Spinal cord (tissue), 10 donors: ENCODE data around the gene ULBP2. TPM values are rescaled to one million over a fixed set of nuclear protein-coding genes. Genes with fewer than 3 reads are reported as not detected.
"Not testable (repeated sequence)": the region's sequence is repeated elsewhere in the genome, so short reads cannot be mapped to it uniquely, and the experiment has no call there.

Source experiments
- DNase-seq, 6 donors: peaks; one replicate each; pipeline versions ENCODE4 v3.0.0 to v3.0.0-alpha.2; 2013 to 2015; ENCODE audit warnings: low spot score in 6 of 6, low read depth in 4 of 6
- H3K27ac ChIP-seq: one replicate; pipeline ENCODE4 v1.5.1; 2013; ENCODE audit warnings: low read depth, low read length, control low read depth
- H3K27me3 ChIP-seq: one replicate; pipeline ENCODE4 v1.6.1; 2013; ENCODE audit warnings: low read length; ENCODE audit not compliant: control insufficient read depth, insufficient read depth
- H3K36me3 ChIP-seq: one replicate; pipeline ENCODE4 v1.6.1; 2013; ENCODE audit warnings: low read length; ENCODE audit not compliant: control insufficient read depth, insufficient read depth
- H3K4me1 ChIP-seq: one replicate; pipeline ENCODE4 v1.6.1; 2013; ENCODE audit warnings: low read length; ENCODE audit not compliant: control insufficient read depth, insufficient read depth
- H3K4me3 ChIP-seq: one replicate; pipeline ENCODE4 v1.5.1; 2013; ENCODE audit warnings: low read depth, low read length, control low read depth
- H3K9me3 ChIP-seq: one replicate; pipeline ENCODE4 v1.6.1; 2013; ENCODE audit warnings: low read length; ENCODE audit not compliant: control insufficient read depth, insufficient read depth
- WGBS: methylation state at CpG from one replicate; pipeline ENCODE4 v1.1.5; 2013; ENCODE audit warnings: missing lambda C conversion rate; ENCODE audit not compliant: insufficient coverage; 5-methylcytosine and 5-hydroxymethylcytosine counted together
- polyA plus RNA-seq, 2 donors: library from polyadenylated mRNA; unstranded; fragments of 120-200 nt; gene quantifications; one replicate each; pipeline ENCODE4 v1.2.1, GENCODE V29; 2013; ENCODE audit not compliant: insufficient read length in 2 of 2
- total RNA-seq, 2 donors: library from RNA; depleted of rRNA in 1 of 2; stranded (reverse); fragments of 120-200 nt in 1 of 2; fragments of >200 nt in 1 of 2; gene quantifications; one replicate each; pipeline versions ENCODE4 v1.2.3 to v1.2.4, GENCODE V29; 2013 to 2014
- donor health status: healthy.

Gene ULBP2
- total and polyA plus RNA-seq, 4 donors: 0.55 to 1.9 (median 1.3) TPM

DNA sequence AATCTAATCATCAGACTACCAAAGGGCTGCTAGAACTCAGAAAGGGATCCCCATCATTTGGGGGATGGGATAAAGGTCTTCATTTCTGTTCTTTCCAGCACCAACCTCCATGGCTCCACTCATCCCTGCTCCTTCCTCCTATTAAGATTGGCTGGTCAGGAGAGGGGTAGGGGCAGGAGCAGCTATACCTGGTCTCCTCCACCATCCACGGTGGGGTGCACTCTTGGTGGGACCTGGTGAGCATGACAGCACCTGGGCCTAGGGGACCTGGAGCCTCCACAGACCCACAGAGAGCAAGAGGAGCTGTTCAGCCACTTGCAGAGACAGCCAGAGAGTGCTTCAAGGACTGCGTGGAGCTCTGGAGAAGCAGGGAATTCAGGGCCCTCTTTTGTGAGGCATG is 6.1 kb upstream of the ULBP2 start:
- Histone ChIP-seq H3K4me3 (no peak overlapping the region), H3K36me3 (no peaks in the 10 kb centered on the region), H3K9me3 (no peaks in the 10 kb centered on the region), H3K27me3 (peaks cover 85% of the 10 kb centered on the region), H3K4me1 (peaks cover 13% of the 10 kb centered on the region), H3K27ac (no peak overlapping the region)
- WGBS: no CpG with 5 or more reads among the region's 2 CpGs
- no peak for DNase-seq

DNA sequence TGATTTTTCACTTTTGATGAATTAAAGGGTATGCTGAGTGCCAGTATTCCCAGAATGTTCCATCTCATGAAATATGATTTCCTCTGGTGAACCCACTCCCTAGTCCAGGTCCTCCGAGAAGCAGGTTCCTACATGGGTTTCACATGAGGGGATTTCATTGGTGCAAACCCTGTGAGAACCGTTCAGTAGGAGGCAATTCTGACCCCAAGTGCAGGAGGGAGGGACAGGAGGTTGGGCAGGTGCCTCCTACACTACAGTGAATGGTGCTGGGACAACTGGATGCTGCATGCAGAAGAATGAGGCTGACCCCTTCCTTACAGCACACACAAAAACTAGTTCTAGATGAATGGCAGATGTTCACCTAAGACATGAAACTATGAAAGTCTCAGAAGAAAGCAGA is 5.1 kb upstream of the ULBP2 start:
- no peak overlapping the region for H3K27ac ChIP-seq
- H3K4me1 ChIP-seq: peaks cover 23% of the 10 kb centered on the region
- DNase-seq: no peak
- peaks cover 86% of the 10 kb centered on the region for H3K27me3 ChIP-seq
- no CpG with 5 or more reads among the region's 2 CpGs for WGBS
- H3K4me3 ChIP-seq: no peak overlapping the region
- H3K9me3 ChIP-seq: no peaks in the 10 kb centered on the region
- H3K36me3 ChIP-seq: no peaks in the 10 kb centered on the region

DNA sequence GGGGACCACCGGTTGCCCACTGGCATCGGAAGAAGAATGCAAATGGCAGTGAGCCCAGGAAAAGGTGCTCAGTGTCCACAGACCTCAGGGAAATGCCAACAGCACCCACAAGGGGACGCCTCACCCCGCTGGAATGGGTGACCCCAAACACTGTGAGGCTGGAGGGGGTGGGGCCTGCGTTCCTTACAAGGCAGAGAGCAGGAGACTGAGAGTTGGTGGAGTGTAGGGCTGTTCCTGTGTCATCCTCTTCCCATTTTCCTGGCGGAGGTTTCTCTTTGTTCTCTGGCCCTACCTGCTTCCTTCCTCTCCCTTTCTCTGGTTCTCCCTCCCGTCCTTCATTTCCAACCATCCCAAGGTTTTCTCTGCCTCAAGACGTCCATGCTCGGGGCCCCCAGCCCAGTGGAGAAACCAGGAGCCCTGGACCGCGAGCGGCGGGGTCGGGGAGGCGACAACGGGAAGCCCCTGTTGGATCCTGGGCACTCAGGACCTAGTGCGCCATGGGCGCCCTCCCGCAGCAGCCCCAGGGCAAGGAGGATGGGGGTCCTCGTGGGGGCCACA is 3.7 kb upstream of the ULBP2 start:
- DNase-seq, H3K27ac ChIP-seq, H3K36me3 ChIP-seq, H3K4me3 ChIP-seq, H3K9me3 ChIP-seq: not testable (repeated sequence)
- under 1% methylated on average over 15 of the region's 20 CpGs for WGBS
- peaks cover 32% of the 10 kb centered on the region for H3K4me1 ChIP-seq
- H3K27me3 ChIP-seq: peaks cover 95% of the 10 kb centered on the region

DNA sequence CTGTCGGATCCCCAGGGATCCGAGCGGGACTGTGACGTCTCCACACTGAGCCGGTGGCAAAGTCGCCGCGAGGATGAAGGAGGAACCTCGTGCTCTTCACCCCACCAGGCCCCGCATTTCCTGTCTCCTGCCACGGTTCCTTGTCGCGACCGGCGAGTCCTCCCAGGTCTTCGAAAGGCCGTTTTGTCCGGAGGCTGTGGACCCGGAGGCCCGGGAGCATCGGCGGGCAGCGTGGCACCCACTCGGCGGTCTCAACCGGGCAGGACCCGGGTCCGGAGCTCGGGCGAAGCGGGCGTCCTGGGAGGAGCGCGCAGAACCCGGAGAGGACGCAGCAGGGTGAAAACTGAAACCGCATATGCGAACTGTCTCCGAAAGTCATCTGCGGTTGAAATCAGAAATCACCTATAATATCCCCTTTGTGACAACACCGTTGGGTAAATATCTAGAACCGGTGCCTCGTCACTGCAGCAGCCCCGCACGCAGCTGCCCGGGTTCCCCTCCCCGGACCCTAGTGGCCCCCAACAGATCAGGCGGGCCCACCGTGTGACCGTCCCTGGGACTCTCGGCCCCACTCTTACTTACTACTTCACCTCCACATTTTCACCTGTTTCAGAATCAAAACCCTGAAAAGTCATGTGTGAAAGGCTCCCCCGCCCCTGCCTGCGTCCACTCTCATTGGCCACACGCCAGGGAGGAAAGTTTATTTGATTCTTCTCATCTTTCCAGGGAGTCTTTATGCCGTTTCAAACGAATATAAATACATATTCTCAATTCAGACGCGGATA is 3.1 kb upstream of the ULBP2 start:
- H3K9me3 ChIP-seq: no peaks in the 10 kb centered on the region
- H3K4me1 ChIP-seq: peaks cover 32% of the 10 kb centered on the region
- H3K27ac ChIP-seq: no peak overlapping the region
- under 1% methylated on average over 54 of the region's 58 CpGs for WGBS
- no peak overlapping the region for H3K4me3 ChIP-seq
- H3K27me3 ChIP-seq: peaks cover 92% of the 10 kb centered on the region
- H3K36me3 ChIP-seq: no peaks in the 10 kb centered on the region
- DNase-seq: peak in 1 of 6 donors; percentile 35

DNA sequence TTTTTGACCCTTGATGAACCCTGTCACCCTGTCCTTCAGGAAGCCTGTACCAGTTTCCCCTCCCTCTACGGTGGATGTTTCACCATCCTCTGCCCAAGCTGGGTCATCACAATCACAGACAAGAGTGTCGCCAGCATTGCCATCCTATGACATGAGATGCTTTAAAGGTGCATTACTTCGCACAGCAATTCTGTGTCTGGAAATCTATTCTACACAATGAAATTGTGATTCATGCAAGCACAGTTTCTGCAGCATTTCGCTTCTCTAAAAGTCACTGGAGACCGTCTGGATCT is 2.5 kb upstream of the ULBP2 start:
- Histone ChIP-seq H3K4me1 (peaks cover 32% of the 10 kb centered on the region), H3K36me3 (no peaks in the 10 kb centered on the region), H3K4me3 (no peak overlapping the region), H3K27ac (no peak overlapping the region), H3K9me3 (no peaks in the 10 kb centered on the region), H3K27me3 (peaks cover 90% of the 10 kb centered on the region)
- 20% methylated on average over 5 of the region's 5 CpGs for WGBS
- peak in 1 of 6 donors; percentile 23 for DNase-seq

DNA sequence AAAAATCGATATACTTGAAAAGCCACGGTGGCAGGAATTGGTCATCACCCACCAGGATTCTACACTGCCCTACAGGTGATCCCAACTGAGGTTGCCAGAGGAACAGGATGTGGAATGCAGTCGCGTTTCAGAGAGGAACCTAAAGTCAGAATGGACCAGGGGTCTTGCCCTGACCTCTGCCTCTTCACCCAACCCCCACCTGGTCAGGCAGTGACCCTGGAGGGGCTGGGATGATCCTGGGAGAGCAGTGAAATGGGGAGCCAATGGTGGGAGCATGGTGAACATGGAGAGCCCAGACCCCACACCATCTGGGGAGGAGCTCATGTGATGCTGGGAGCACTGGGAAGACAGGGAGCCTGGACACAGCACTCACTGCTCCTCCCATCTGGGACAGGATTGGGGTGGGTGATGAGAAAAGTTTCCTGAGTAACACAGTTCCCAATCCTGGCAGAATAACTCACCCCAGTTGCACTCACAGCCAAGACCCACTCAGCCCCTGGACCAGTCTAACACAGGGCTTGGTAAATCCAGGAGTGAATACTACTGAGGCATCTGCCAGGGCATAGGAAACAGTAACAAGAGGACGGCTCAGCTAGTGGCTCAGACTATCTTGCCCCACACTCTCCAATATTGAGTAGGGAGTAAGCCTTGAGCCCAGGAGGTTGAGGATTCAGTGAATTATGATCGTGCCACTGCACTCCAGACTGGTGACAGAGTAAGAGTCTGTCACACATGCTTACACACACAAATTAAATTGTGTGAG is 1.7 kb upstream of the ULBP2 start:
- Histone ChIP-seq H3K27me3 (peaks cover 82% of the 10 kb centered on the region), H3K4me3 (no peak overlapping the region), H3K4me1 (peaks cover 32% of the 10 kb centered on the region), H3K9me3 (no peaks in the 10 kb centered on the region), H3K27ac (no peak overlapping the region), H3K36me3 (no peaks in the 10 kb centered on the region)
- no peak for DNase-seq
- 40% methylated on average over 1 of the region's 6 CpGs for WGBS

DNA sequence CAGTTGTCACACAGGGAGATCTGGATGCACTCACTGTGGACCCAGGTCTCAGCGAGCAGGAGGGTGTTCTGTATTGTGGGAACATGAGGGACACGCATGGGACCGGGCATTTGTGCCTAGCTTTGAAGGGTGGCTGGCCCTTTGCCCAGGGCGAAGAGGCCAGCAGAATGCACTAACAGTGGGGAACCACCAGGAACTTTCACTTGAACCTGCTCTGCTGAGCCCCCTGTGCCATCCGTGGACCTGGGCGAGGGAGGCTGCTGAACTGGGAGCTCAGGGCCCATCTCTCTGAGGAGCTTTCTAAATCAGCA is 1.2 kb upstream of the ULBP2 start:
- H3K27ac ChIP-seq: no peak overlapping the region
- H3K4me3 ChIP-seq: no peak overlapping the region
- H3K36me3 ChIP-seq: no peaks in the 10 kb centered on the region
- 6% methylated on average over 6 of the region's 6 CpGs for WGBS
- peaks cover 32% of the 10 kb centered on the region for H3K4me1 ChIP-seq
- no peaks in the 10 kb centered on the region for H3K9me3 ChIP-seq
- DNase-seq: no peak
- peaks cover 77% of the 10 kb centered on the region for H3K27me3 ChIP-seq

DNA sequence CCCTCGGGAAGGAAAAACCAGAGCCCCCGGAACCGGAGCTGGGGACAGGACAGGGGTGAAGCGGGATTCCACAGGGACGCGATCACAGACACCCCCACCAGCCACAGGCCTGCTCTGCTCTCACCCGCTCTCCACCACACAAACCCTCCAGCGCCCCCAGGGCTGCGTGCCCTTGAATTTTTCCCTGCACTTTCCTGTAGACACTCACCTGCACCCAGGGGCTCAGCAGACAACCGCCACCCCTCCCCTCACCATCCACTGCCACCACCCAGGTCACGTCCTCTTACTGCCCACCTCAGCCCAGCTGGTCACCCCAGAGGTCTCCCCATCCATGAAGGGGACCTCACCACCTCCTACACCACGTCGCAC is 631 bp downstream of the ULBP2 start:
- Histone ChIP-seq H3K27me3 (peaks cover 58% of the 10 kb centered on the region), H3K4me1 (peaks cover 32% of the 10 kb centered on the region), H3K27ac (no peak overlapping the region), H3K36me3 (no peaks in the 10 kb centered on the region), H3K4me3 (peak overlapping the region; percentile 68), H3K9me3 (no peaks in the 10 kb centered on the region)
- 5% methylated on average over 11 of the region's 13 CpGs for WGBS
- no peak for DNase-seq

DNA sequence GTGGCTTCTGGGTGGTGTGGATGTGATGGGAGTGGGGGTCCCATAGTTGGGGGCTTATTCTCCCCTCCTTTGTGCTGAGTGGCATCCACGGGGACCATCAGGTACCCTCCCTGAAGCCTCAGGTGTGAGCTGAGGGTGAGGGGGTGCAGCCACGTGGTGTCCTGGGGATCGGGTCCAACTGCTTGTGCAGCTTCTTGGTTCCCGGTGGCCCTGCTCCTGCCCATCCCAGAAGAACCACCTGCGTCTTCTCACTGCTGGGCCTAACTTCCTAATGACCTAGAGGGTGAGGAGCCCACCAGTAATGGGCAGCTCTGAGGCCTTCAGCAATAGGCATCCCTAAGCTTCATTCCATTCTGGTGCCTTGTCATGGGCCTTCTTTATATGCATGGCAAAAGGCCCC is 1.5 kb downstream of the ULBP2 start:
- not testable (repeated sequence) for H3K36me3 ChIP-seq, H3K27ac ChIP-seq, H3K9me3 ChIP-seq, H3K4me3 ChIP-seq, DNase-seq
- peaks cover 29% of the 10 kb centered on the region for H3K4me1 ChIP-seq
- 52% methylated on average over 4 of the region's 5 CpGs for WGBS
- H3K27me3 ChIP-seq: peaks cover 57% of the 10 kb centered on the region

DNA sequence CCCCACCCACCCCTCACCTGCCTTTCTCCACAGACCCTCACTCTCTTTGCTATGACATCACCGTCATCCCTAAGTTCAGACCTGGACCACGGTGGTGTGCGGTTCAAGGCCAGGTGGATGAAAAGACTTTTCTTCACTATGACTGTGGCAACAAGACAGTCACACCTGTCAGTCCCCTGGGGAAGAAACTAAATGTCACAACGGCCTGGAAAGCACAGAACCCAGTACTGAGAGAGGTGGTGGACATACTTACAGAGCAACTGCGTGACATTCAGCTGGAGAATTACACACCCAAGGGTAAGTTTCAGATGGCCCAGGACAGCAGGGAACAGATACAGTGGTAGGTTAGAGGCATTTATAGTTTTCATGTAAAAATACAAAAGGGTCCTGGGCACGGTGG is 3.5 kb downstream of the ULBP2 start:
- Histone ChIP-seq H3K4me1 (peaks cover 21% of the 10 kb centered on the region), H3K27me3 (peaks cover 45% of the 10 kb centered on the region)
- DNase-seq, H3K4me3 ChIP-seq, H3K36me3 ChIP-seq, H3K27ac ChIP-seq, H3K9me3 ChIP-seq: not testable (repeated sequence)
- 100% methylated on average over 2 of the region's 6 CpGs for WGBS
